ENCODE results near the gene C17orf50. TPM values are rescaled to one million over a fixed set of nuclear protein-coding genes. Genes with fewer than 3 reads are reported as not detected.

C17orf50 gene
- total RNA-seq, 6 experiments from 2014 or later, result not detected

GRCh38 chr17:35797370-35797769 lies 36.7 kb downstream of the C17orf50 start:
- Histone ChIP-seq H3K27me3 (peaks cover 6 to 14% of the 10 kb centered on the region in 2 donors), H3K36me3 (no peaks in the 10 kb centered on the region), H3K4me1 (peaks cover 0 to 16% (median 3%) of the 10 kb centered on the region in 4 donors), H3K9me3 (no peaks in the 10 kb centered on the region), H3K27ac (no peak overlapping the region), H3K4me3 (no peak overlapping the region)
- ATAC-seq (no peak), DNase-seq (no peak)
- WGBS (ENCODE audit: insufficient coverage, low coverage, low lambda C conversion rate, missing lambda C conversion rate), result 43% methylated on average over 4 of the region's 4 CpGs
- intact Hi-C loops (cut with DNase I), result no loop called here
- TF ChIP-seq CTCF (IDR thresholded peaks at IDR 0.05), result no peak
- no peak for TF ChIP-seq POLR2A (IDR thresholded peaks at IDR 0.05)

- Histone ChIP-seq H3K9me3 (no peaks in the 10 kb centered on the region), H3K4me1 (peaks cover 0 to 16% (median 3%) of the 10 kb centered on the region in 4 donors), H3K27me3 (peaks cover 6 to 14% of the 10 kb centered on the region in 2 donors), H3K4me3 (no peak overlapping the region), H3K27ac (no peak overlapping the region), H3K36me3 (no peaks in the 10 kb centered on the region)
- TF ChIP-seq POLR2A (IDR thresholded peaks at IDR 0.05) (no peak), CTCF (IDR thresholded peaks at IDR 0.05) (no peak)
- 76% methylated on average over 5 of the region's 5 CpGs for WGBS (ENCODE audit: insufficient coverage, low coverage, low lambda C conversion rate, missing lambda C conversion rate)
- intact Hi-C loops (cut with DNase I), result no loop called here
- ATAC-seq (no peak), DNase-seq (no peak)
These were observed 37.2 kb downstream of the C17orf50 start for GRCh38 chr17:35797918-35798317.

GRCh38 chr17:35799942-35800341 lies 39.3 kb downstream of the C17orf50 start:
- H3K27ac ChIP-seq, result no peak overlapping the region
- H3K36me3 ChIP-seq, result no peaks in the 10 kb centered on the region
- intact Hi-C loops (cut with DNase I), result no loop called here
- peaks cover 0 to 20% (median 3%) of the 10 kb centered on the region in 4 donors for H3K4me1 ChIP-seq
- H3K9me3 ChIP-seq, result no peaks in the 10 kb centered on the region
- peaks cover 2 to 10% of the 10 kb centered on the region in 2 donors for H3K27me3 ChIP-seq
- no peak overlapping the region for H3K4me3 ChIP-seq
- ATAC-seq (peak; percentile 81 to 86 (median 84)), DNase-seq (peak; percentile 82 to 95 (median 93))
- TF ChIP-seq POLR2A (IDR thresholded peaks at IDR 0.05), result no peak
- no peak for TF ChIP-seq CTCF (IDR thresholded peaks at IDR 0.05)

GRCh38 chr17:35801583-35802224 lies 41.0 kb downstream of the C17orf50 start:
- TF ChIP-seq POLR2A (IDR thresholded peaks at IDR 0.05), result no peak
- no peak for TF ChIP-seq CTCF (IDR thresholded peaks at IDR 0.05)
- Histone ChIP-seq H3K27me3 (no peaks in the 10 kb centered on the region), H3K4me1 (peaks cover 0 to 11% (median 0%) of the 10 kb centered on the region in 4 donors), H3K4me3 (no peak overlapping the region), H3K27ac (no peak overlapping the region), H3K9me3 (no peaks in the 10 kb centered on the region), H3K36me3 (no peaks in the 10 kb centered on the region)
- 73% methylated on average over 4 of the region's 9 CpGs for WGBS (ENCODE audit: insufficient coverage, low coverage, low lambda C conversion rate, missing lambda C conversion rate)
- ATAC-seq (no peak), DNase-seq (peak in 1 of 3 donors; percentile 44)
- intact Hi-C loops (cut with DNase I), result no loop called here
